ENCODE data around the gene CCT3.
A peak's percentile ranks its signal among the peaks of the same experiment; 100 is the strongest.

CCT3 gene

GRCh38 chr1:156282479-156283222 lies 55.4 kb downstream of the CCT3 start, which contains the start of gene SMG5:
Gene SMG5, minus strand, starts transcription at chr1:156282825. Its CDS starts 145 bp downstream, at chr1:156282680.
- peak; percentile 88 to 94 for DNase-seq (ENCODE audit: extremely low read depth in 1 of 2, low read depth in 1 of 2)

- DNase-seq (ENCODE audit: extremely low read depth in 1 of 2, low read depth in 1 of 2), result no peak
These were observed 56.2 kb downstream of the CCT3 start for GRCh38 chr1:156281693-156282478.

GRCh38 chr1:156281281-156281680 lies 56.8 kb downstream of the CCT3 start:
- DNase-seq (ENCODE audit: extremely low read depth in 1 of 2, low read depth in 1 of 2), result peak; percentile 45 to 55

GRCh38 chr1:156279837-156280236 lies 58.3 kb downstream of the CCT3 start:
- DNase-seq (ENCODE audit: extremely low read depth in 1 of 2, low read depth in 1 of 2), result no peak

- DNase-seq (ENCODE audit: extremely low read depth in 1 of 2, low read depth in 1 of 2), result no peak
These were observed 61.1 kb downstream of the CCT3 start for GRCh38 chr1:156276966-156277381.

- DNase-seq (ENCODE audit: extremely low read depth in 1 of 2, low read depth in 1 of 2), result no peak
These were observed 61.6 kb downstream of the CCT3 start for GRCh38 chr1:156276532-156276931.

- DNase-seq (ENCODE audit: extremely low read depth in 1 of 2, low read depth in 1 of 2), result no peak
These were observed 67.8 kb downstream of the CCT3 start for GRCh38 chr1:156270314-156270713.

- DNase-seq (ENCODE audit: extremely low read depth in 1 of 2, low read depth in 1 of 2), result no peak
These were observed 69.8 kb downstream of the CCT3 start for GRCh38 chr1:156268336-156268735.

- no peak for DNase-seq (ENCODE audit: extremely low read depth in 1 of 2, low read depth in 1 of 2)
These were observed 72.0 kb downstream of the CCT3 start for GRCh38 chr1:156266051-156266450.

GRCh38 chr1:156263288-156263655 lies 74.8 kb downstream of the CCT3 start:
- no peak for DNase-seq (ENCODE audit: extremely low read depth in 1 of 2, low read depth in 1 of 2)

GRCh38 chr1:156262461-156263287 lies 75.4 kb downstream of the CCT3 start:
- no peak for DNase-seq (ENCODE audit: extremely low read depth in 1 of 2, low read depth in 1 of 2)

GRCh38 chr1:156260896-156261295 lies 77.2 kb downstream of the CCT3 start:
- DNase-seq (ENCODE audit: extremely low read depth in 1 of 2, low read depth in 1 of 2), result no peak

- DNase-seq (ENCODE audit: extremely low read depth in 1 of 2, low read depth in 1 of 2), result no peak
These were observed 78.3 kb downstream of the CCT3 start for GRCh38 chr1:156259805-156260204.
